HepG2 (cell line): ENCODE measurements around the gene SIVA1. TPM values are rescaled to one million over a fixed set of nuclear protein-coding genes. Genes with fewer than 3 reads are reported as not detected.

Experiments
- ARHGAP35 ChIP-seq: sonication (generic); formaldehyde crosslinking; IDR thresholded peaks from 2 replicates; pipeline ENCODE4 v1.9.0; 2022; ENCODE audit warnings: mild to moderate bottlenecking, inconsistent platforms, moderate library complexity, missing genetic modification reagents, borderline replicate concordance
- DPF2 ChIP-seq: sonication (generic); formaldehyde crosslinking; IDR thresholded peaks from 2 replicates; pipeline ENCODE4 v1.4.0; 2020; ENCODE audit warnings: mild to moderate bottlenecking, low read depth, missing genetic modification reagents, borderline replicate concordance
- E2F2 ChIP-seq: sonication (generic); formaldehyde crosslinking; IDR thresholded peaks from 2 replicates; pipeline ENCODE4 v1.4.0; 2020; ENCODE audit warnings: missing genetic modification reagents, borderline replicate concordance
- EEA1 ChIP-seq: sonication (generic); formaldehyde crosslinking; IDR thresholded peaks from 2 replicates; pipeline ENCODE4 v1.5.1; 2020; ENCODE audit warnings: mild to moderate bottlenecking, missing genetic modification reagents, borderline replicate concordance
- GABPA ChIP-seq, 2 experiments: IDR thresholded peaks; 2 replicates each; pipeline ENCODE4 v1.6.1; 2011 to 2016; ENCODE audit warnings: low read depth in 2 of 2, low read length in 1 of 2, missing biosample characterization in 1 of 2, missing genetic modification characterization in 1 of 2
- GPBP1L1 ChIP-seq: sonication (generic); formaldehyde crosslinking; IDR thresholded peaks from 2 replicates; pipeline ENCODE4 v1.5.0; 2020; ENCODE audit warnings: mild to moderate bottlenecking, missing genetic modification reagents
- MTF1 ChIP-seq: sonication (generic); formaldehyde crosslinking; IDR thresholded peaks from 2 replicates; pipeline ENCODE4 v1.5.0; 2020; ENCODE audit warnings: missing genetic modification reagents
- RFXANK ChIP-seq: IDR thresholded peaks from 2 replicates; pipeline ENCODE4 v1.6.1; 2016
- SP140L ChIP-seq: sonication (generic); formaldehyde crosslinking; IDR thresholded peaks from 2 replicates; pipeline ENCODE4 v1.4.0; 2020; ENCODE audit warnings: missing genetic modification reagents, borderline replicate concordance
- U2AF1 ChIP-seq: fragments of 200-400 bp; formaldehyde crosslinking; optimal IDR thresholded peaks from 2 replicates; pipeline ENCODE3; 2017; ENCODE audit warnings: mild to moderate bottlenecking, low read depth, low read length
- ZNF235 ChIP-seq: sonication (generic); formaldehyde crosslinking; IDR thresholded peaks from 2 replicates; pipeline ENCODE4 v1.8.1; 2023; ENCODE audit warnings: mild to moderate bottlenecking, missing genetic modification reagents, borderline replicate concordance
- ZNF251 ChIP-seq: sonication (generic); formaldehyde crosslinking; IDR thresholded peaks from 2 replicates; pipeline ENCODE4 v1.9.0; 2021; ENCODE audit warnings: mild to moderate bottlenecking, missing genetic modification reagents
- ZNF264 ChIP-seq: sonication (generic); formaldehyde crosslinking; IDR thresholded peaks from 2 replicates; pipeline ENCODE4 v1.4.0; 2020; ENCODE audit warnings: missing genetic modification reagents
- ZNF780A ChIP-seq: sonication (generic); formaldehyde crosslinking; IDR thresholded peaks from 2 replicates; pipeline ENCODE4 v1.8.0; 2022; ENCODE audit warnings: mild to moderate bottlenecking, missing genetic modification reagents, moderate library complexity
- ZSCAN31 ChIP-seq: sonication (generic); formaldehyde crosslinking; IDR thresholded peaks from 2 replicates; pipeline ENCODE4 v1.5.0; 2020; ENCODE audit warnings: low read depth, mild to moderate bottlenecking, missing genetic modification reagents
- polyA plus RNA-seq, 8 experiments: library from polyadenylated mRNA; depleted of rRNA in 3 of 8; stranded (reverse) in 7 of 8; unstranded in 1 of 8; fragments of >200 nt; fragmentation: Illumina TruSeq in 4 of 8; extraction: Trizol in 4 of 8; gene quantifications; 2 replicates each; pipeline versions ENCODE4 v1.2.1 to v1.2.3, GENCODE V29; 2011 to 2016; ENCODE audit warnings: low read depth in 4 of 8, missing spikeins in 1 of 8, mixed read lengths in 1 of 8; ENCODE audit not compliant: insufficient read depth in 1 of 8
- total RNA-seq, 5 experiments: library from RNA; depleted of rRNA; stranded (reverse); fragments of >200 nt; fragmentation: Illumina TruSeq; extraction: Trizol; gene quantifications; 2 replicates each; pipeline ENCODE4 v1.2.3, GENCODE V29; 2016; ENCODE audit warnings: low read depth in 1 of 5
- TF ChIP-seq, protein P1 (sequence below): sonication (generic); formaldehyde crosslinking; IDR thresholded peaks from 2 replicates; pipeline ENCODE4 v1.4.0; 2020; ENCODE audit warnings: missing genetic modification reagents
- TF ChIP-seq, protein P2 (sequence below): sonication (generic); formaldehyde crosslinking; IDR thresholded peaks from 2 replicates; pipeline ENCODE4 v1.4.0; 2020; ENCODE audit warnings: missing genetic modification reagents
- TF ChIP-seq, protein P3 (sequence below): sonication (generic); formaldehyde crosslinking; IDR thresholded peaks from 2 replicates; pipeline ENCODE4 v1.4.0; 2020; ENCODE audit warnings: mild to moderate bottlenecking, missing genetic modification reagents

Gene SIVA1
- total and polyA plus RNA-seq, 2 of the 13 experiments (the other 11 are each of a cell fraction or from before 2014, with no cell fraction given): 123 to 186 TPM

DNA sequence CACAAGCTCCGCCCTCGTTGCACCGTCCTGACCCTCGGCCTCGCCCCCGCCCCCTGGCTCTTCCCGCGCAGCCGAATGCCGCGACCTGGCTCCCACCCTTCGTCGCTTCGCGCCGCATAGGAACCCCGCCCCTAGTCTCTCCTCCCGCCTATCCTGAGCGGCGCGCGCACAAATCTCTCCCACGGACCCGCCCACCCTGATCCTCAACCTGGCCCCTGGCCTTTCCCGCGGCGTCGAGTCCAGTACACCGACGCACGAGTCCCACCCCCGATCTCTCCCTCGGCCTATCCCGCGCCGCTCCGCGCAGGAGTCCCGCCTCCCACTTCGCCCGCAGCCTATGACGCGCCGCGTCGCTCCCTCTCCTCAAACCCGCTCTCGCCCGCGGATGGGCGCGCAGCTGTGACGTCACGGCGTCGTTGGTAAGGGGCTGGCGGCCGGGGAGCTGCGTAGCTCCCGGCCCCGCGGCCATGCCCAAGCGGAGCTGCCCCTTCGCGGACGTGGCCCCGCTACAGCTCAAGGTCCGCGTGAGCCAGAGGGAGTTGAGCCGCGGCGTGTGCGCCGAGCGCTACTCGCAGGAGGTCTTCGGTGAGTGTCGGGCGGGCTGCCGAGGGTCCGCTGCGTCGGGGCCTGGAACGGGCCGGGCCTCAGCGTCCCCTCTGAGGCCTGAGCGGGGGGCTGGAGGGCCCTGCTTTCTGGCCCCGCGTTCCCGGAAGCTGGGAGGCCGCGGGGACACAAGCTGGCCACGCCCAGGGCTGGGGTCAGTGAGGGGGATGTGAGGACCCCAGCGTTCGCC is at the start of gene SIVA1 (continued):
- TF ChIP-seq, protein P1, sequence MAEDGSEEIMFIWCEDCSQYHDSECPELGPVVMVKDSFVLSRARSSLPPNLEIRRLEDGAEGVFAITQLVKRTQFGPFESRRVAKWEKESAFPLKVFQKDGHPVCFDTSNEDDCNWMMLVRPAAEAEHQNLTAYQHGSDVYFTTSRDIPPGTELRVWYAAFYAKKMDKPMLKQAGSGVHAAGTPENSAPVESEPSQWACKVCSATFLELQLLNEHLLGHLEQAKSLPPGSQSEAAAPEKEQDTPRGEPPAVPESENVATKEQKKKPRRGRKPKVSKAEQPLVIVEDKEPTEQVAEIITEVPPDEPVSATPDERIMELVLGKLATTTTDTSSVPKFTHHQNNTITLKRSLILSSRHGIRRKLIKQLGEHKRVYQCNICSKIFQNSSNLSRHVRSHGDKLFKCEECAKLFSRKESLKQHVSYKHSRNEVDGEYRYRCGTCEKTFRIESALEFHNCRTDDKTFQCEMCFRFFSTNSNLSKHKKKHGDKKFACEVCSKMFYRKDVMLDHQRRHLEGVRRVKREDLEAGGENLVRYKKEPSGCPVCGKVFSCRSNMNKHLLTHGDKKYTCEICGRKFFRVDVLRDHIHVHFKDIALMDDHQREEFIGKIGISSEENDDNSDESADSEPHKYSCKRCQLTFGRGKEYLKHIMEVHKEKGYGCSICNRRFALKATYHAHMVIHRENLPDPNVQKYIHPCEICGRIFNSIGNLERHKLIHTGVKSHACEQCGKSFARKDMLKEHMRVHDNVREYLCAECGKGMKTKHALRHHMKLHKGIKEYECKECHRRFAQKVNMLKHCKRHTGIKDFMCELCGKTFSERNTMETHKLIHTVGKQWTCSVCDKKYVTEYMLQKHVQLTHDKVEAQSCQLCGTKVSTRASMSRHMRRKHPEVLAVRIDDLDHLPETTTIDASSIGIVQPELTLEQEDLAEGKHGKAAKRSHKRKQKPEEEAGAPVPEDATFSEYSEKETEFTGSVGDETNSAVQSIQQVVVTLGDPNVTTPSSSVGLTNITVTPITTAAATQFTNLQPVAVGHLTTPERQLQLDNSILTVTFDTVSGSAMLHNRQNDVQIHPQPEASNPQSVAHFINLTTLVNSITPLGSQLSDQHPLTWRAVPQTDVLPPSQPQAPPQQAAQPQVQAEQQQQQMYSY (CRISPR knock-in tag): peak; percentile 48; the same call in 1 of the 2 replicates
- no peak for TF ChIP-seq ZNF235
- no peak; the same call in 1 of the 2 replicates for TF ChIP-seq RFXANK (CRISPR knock-in tag)
- TF ChIP-seq GPBP1L1 (CRISPR knock-in tag): no peak
- TF ChIP-seq DPF2: no peak
- TF ChIP-seq MTF1 (CRISPR knock-in tag): no peak
- no peak for TF ChIP-seq SP140L (CRISPR knock-in tag)
- TF ChIP-seq, protein P2, sequence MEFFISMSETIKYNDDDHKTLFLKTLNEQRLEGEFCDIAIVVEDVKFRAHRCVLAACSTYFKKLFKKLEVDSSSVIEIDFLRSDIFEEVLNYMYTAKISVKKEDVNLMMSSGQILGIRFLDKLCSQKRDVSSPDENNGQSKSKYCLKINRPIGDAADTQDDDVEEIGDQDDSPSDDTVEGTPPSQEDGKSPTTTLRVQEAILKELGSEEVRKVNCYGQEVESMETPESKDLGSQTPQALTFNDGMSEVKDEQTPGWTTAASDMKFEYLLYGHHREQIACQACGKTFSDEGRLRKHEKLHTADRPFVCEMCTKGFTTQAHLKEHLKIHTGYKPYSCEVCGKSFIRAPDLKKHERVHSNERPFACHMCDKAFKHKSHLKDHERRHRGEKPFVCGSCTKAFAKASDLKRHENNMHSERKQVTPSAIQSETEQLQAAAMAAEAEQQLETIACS (CRISPR knock-in tag): no peak; the same call in 1 of the 2 replicates
- TF ChIP-seq ZSCAN31 (CRISPR knock-in tag): peak; percentile 89
- peak; percentile 42 for TF ChIP-seq U2AF1
- peak; percentile 85; the same call in 1 of the 2 replicates for TF ChIP-seq EEA1 (CRISPR knock-in tag)
- TF ChIP-seq ARHGAP35: peak; percentile 76; the same call in 1 of the 2 replicates
- TF ChIP-seq ZNF264 (CRISPR knock-in tag): 0 out of 2 replicates have a peak, but pooled peaks have one; percentile 28
- no peak; the same call in 1 of the 2 replicates for TF ChIP-seq E2F2
- TF ChIP-seq, protein P3, sequence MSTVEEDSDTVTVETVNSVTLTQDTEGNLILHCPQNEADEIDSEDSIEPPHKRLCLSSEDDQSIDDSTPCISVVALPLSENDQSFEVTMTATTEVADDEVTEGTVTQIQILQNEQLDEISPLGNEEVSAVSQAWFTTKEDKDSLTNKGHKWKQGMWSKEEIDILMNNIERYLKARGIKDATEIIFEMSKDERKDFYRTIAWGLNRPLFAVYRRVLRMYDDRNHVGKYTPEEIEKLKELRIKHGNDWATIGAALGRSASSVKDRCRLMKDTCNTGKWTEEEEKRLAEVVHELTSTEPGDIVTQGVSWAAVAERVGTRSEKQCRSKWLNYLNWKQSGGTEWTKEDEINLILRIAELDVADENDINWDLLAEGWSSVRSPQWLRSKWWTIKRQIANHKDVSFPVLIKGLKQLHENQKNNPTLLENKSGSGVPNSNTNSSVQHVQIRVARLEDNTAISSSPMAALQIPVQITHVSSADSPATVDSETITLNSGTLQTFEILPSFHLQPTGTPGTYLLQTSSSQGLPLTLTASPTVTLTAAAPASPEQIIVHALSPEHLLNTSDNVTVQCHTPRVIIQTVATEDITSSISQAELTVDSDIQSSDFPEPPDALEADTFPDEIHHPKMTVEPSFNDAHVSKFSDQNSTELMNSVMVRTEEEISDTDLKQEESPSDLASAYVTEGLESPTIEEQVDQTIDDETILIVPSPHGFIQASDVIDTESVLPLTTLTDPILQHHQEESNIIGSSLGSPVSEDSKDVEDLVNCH (CRISPR knock-in tag): no peak
- no peak for TF ChIP-seq ZNF780A (CRISPR knock-in tag)
- no peak; the same call in 1 of the 2 replicates for TF ChIP-seq ZNF251 (CRISPR knock-in tag)
- no peak for TF ChIP-seq GABPA (IDR thresholded peaks at IDR 0.05; ENCODE audit: low read depth, low read length)
- TF ChIP-seq GABPA (CRISPR knock-in tag; IDR thresholded peaks at IDR 0.05; ENCODE audit: low read depth): peak; percentile 30; the same call in 1 of the 2 replicates
